A549 (cell line): Measurements from ENCODE around the gene PARD3B.

Source experiments
- BCL3 ChIP-seq: fragments of >200 bp; sonication (Bioruptor Twin); formaldehyde crosslinking; IDR thresholded peaks from 3 replicates; pipeline ENCODE4 v1.6.1; 2016
- CHD2 ChIP-seq: fragments of 150-350 bp; IDR thresholded peaks from 2 replicates; pipeline ENCODE4 v1.6.1; 2014; ENCODE audit warnings: low read length; ENCODE audit not compliant: partially characterized antibody
- FOSL2 ChIP-seq, 2 experiments: fragments of 450-650 bp in 1 of 2; fragments of >200 bp in 1 of 2; sonication (Bioruptor Twin) in 1 of 2; formaldehyde crosslinking; IDR thresholded peaks; 2 replicates each; pipeline versions ENCODE4 v1.5.0 to v1.6.1; 2016 to 2020; ENCODE audit warnings: mild to moderate bottlenecking in 1 of 2, moderate library complexity in 1 of 2
- PBX3 ChIP-seq: IDR thresholded peaks from 2 replicates; pipeline ENCODE4 v1.6.1; 2012
- POLR2A ChIP-seq: IDR thresholded peaks from 2 replicates; pipeline ENCODE4 v1.6.1; 2012; ENCODE audit warnings: mild to moderate bottlenecking, low read length
- RNF2 ChIP-seq: fragments of 200-600 bp; sonication (generic); IDR thresholded peaks from 2 replicates; pipeline ENCODE4 v1.6.1; 2016; ENCODE audit warnings: low read depth, mild to moderate bottlenecking, antibody characterized with exemption, moderate library complexity, borderline replicate concordance
- TP53 ChIP-seq: fragments of 250-450 bp; sonication (Bioruptor Pico); IDR thresholded peaks from 2 replicates; pipeline ENCODE4 v1.5.0; 2021; ENCODE audit warnings: mild to moderate bottlenecking, moderate library complexity
- USF2 ChIP-seq: fragments of 450-650 bp; IDR thresholded peaks from 2 replicates; pipeline ENCODE4 v1.6.1; 2014; ENCODE audit warnings: antibody characterized with exemption
- TF ChIP-seq, protein P1 (sequence below): fragments of >200 bp; sonication (Bioruptor Twin); formaldehyde crosslinking; IDR thresholded peaks from 3 replicates; pipeline ENCODE4 v1.5.1; 2016
- TF ChIP-seq, protein P2 (sequence below): fragments of 200-600 bp; sonication (generic); IDR thresholded peaks from 2 replicates; pipeline ENCODE4 v1.6.1; 2016; ENCODE audit warnings: antibody characterized with exemption, mild to moderate bottlenecking, moderate library complexity

DNA sequence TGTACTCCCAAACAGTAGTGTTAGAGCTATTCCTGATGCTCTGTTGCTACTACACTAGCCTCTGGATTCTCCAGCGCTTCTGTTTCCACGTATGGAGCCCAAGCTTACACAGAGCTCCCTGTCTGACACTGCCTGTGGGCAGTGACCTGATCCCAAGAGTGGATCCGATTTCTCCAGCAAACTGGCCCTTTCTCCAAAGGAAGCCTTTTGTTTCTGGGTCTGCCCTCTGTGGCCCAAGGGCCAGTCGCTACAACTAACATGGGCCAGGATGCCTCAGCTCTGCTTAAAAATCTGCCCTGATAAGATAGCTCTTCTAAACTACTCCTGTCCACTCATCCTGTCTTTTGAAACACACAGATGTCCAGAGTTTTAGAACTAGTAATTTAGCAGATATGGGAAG, 964.4 kb downstream of the PARD3B start:
- TF ChIP-seq POLR2A (no peak), RNF2 (no peak), PBX3 (no peak), CHD2 (no peak), BCL3 (no peak), TP53 (no peak), FOSL2 (IDR thresholded peaks at IDR 0.05) (no peak), FOSL2 (CRISPR knock-in tag; IDR thresholded peaks at IDR 0.05) (no peak), USF2 (no peak)
- TF ChIP-seq, protein P1, sequence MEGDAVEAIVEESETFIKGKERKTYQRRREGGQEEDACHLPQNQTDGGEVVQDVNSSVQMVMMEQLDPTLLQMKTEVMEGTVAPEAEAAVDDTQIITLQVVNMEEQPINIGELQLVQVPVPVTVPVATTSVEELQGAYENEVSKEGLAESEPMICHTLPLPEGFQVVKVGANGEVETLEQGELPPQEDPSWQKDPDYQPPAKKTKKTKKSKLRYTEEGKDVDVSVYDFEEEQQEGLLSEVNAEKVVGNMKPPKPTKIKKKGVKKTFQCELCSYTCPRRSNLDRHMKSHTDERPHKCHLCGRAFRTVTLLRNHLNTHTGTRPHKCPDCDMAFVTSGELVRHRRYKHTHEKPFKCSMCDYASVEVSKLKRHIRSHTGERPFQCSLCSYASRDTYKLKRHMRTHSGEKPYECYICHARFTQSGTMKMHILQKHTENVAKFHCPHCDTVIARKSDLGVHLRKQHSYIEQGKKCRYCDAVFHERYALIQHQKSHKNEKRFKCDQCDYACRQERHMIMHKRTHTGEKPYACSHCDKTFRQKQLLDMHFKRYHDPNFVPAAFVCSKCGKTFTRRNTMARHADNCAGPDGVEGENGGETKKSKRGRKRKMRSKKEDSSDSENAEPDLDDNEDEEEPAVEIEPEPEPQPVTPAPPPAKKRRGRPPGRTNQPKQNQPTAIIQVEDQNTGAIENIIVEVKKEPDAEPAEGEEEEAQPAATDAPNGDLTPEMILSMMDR: no peak
- TF ChIP-seq, protein P2, sequence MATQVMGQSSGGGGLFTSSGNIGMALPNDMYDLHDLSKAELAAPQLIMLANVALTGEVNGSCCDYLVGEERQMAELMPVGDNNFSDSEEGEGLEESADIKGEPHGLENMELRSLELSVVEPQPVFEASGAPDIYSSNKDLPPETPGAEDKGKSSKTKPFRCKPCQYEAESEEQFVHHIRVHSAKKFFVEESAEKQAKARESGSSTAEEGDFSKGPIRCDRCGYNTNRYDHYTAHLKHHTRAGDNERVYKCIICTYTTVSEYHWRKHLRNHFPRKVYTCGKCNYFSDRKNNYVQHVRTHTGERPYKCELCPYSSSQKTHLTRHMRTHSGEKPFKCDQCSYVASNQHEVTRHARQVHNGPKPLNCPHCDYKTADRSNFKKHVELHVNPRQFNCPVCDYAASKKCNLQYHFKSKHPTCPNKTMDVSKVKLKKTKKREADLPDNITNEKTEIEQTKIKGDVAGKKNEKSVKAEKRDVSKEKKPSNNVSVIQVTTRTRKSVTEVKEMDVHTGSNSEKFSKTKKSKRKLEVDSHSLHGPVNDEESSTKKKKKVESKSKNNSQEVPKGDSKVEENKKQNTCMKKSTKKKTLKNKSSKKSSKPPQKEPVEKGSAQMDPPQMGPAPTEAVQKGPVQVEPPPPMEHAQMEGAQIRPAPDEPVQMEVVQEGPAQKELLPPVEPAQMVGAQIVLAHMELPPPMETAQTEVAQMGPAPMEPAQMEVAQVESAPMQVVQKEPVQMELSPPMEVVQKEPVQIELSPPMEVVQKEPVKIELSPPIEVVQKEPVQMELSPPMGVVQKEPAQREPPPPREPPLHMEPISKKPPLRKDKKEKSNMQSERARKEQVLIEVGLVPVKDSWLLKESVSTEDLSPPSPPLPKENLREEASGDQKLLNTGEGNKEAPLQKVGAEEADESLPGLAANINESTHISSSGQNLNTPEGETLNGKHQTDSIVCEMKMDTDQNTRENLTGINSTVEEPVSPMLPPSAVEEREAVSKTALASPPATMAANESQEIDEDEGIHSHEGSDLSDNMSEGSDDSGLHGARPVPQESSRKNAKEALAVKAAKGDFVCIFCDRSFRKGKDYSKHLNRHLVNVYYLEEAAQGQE: no peak
